ENCODE results near the gene DVL2.

The DVL2 gene

GRCh38 chr17:7219812-7220592 lies 14.3 kb downstream of the DVL2 start, which contains the start of the genes ACADVL and DLG4:
Gene ACADVL (plus strand): TSS chr17:7219938. CDS start chr17:7219985, 47 bp downstream.
Gene DLG4 (minus strand): TSS chr17:7219836.
- DNase-seq (ENCODE audit: low read depth in 3 of 3, low spot score in 1 of 3), result peak in 2 of 3 donors; percentile 55 to 65

- DNase-seq (ENCODE audit: low read depth in 3 of 3, low spot score in 1 of 3), result no peak
These were observed 15.0 kb downstream of the DVL2 start for GRCh38 chr17:7219229-7219811.

- DNase-seq (ENCODE audit: low read depth in 3 of 3, low spot score in 1 of 3), result no peak
These were observed 15.6 kb downstream of the DVL2 start for GRCh38 chr17:7218758-7219157.

GRCh38 chr17:7218166-7218565 lies 16.2 kb downstream of the DVL2 start:
- DNase-seq (ENCODE audit: low read depth in 3 of 3, low spot score in 1 of 3), result no peak

- DNase-seq (ENCODE audit: low read depth in 3 of 3, low spot score in 1 of 3), result no peak
These were observed 17.0 kb downstream of the DVL2 start for GRCh38 chr17:7217113-7217987.

- no peak for DNase-seq (ENCODE audit: low read depth in 3 of 3, low spot score in 1 of 3)
These were observed 17.8 kb downstream of the DVL2 start for GRCh38 chr17:7216242-7217112.

- DNase-seq (ENCODE audit: low read depth in 3 of 3, low spot score in 1 of 3), result no peak
These were observed 18.6 kb downstream of the DVL2 start for GRCh38 chr17:7215652-7216180.

- DNase-seq (ENCODE audit: low read depth in 3 of 3, low spot score in 1 of 3), result no peak
These were observed 19.1 kb downstream of the DVL2 start for GRCh38 chr17:7215136-7215638.

GRCh38 chr17:7214300-7215135 lies 19.8 kb downstream of the DVL2 start:
- peak; percentile 97 to 98 (median 98) for DNase-seq (ENCODE audit: low read depth in 3 of 3, low spot score in 1 of 3)

GRCh38 chr17:7213895-7214299 lies 20.4 kb downstream of the DVL2 start:
- no peak for DNase-seq (ENCODE audit: low read depth in 3 of 3, low spot score in 1 of 3)

- no peak for DNase-seq (ENCODE audit: low read depth in 3 of 3, low spot score in 1 of 3)
These were observed 22.6 kb downstream of the DVL2 start for GRCh38 chr17:7211491-7212273.

- DNase-seq (ENCODE audit: low read depth in 3 of 3, low spot score in 1 of 3), result no peak
These were observed 25.4 kb downstream of the DVL2 start for GRCh38 chr17:7208754-7209460.

GRCh38 chr17:7208027-7208571 lies 26.2 kb downstream of the DVL2 start:
- DNase-seq (ENCODE audit: low read depth in 3 of 3, low spot score in 1 of 3), result no peak

- no peak for DNase-seq (ENCODE audit: low read depth in 3 of 3, low spot score in 1 of 3)
These were observed 27.0 kb downstream of the DVL2 start for GRCh38 chr17:7207120-7208001.

GRCh38 chr17:7205561-7205960 lies 28.8 kb downstream of the DVL2 start:
- DNase-seq (ENCODE audit: low read depth in 3 of 3, low spot score in 1 of 3), result no peak

- DNase-seq (ENCODE audit: low read depth in 3 of 3, low spot score in 1 of 3), result peak; percentile 80 to 90 (median 85)
These were observed 29.4 kb downstream of the DVL2 start for GRCh38 chr17:7204828-7205461.

Data from stimulated activated CD4-positive, alpha-beta T cell treated with anti-CD3 and anti-CD28 coated beads, TNF-alpha, amount 100 ng/mL, for 1 hour (primary cell).